Ishikawa (cell line): ENCODE results near the gene KLF13.

Source experiments
- CEBPB ChIP-seq: IDR thresholded peaks from 2 replicates; pipeline ENCODE4 v1.6.1; 2012
- CREB1 ChIP-seq: IDR thresholded peaks from 2 replicates; pipeline ENCODE4 v1.6.1; 2012; ENCODE audit warnings: low read depth
- EGR1 ChIP-seq: IDR thresholded peaks from 2 replicates; pipeline ENCODE4 v1.6.1; 2012
- EP300 ChIP-seq: IDR thresholded peaks from 2 replicates; pipeline ENCODE4 v1.6.1; 2012; ENCODE audit warnings: borderline replicate concordance
- FOXM1 ChIP-seq: IDR thresholded peaks from 2 replicates; pipeline ENCODE4 v1.6.1; 2012; ENCODE audit warnings: low read depth, borderline replicate concordance
- NFIC ChIP-seq: IDR thresholded peaks from 2 replicates; pipeline ENCODE4 v1.6.1; 2012
- RAD21 ChIP-seq: IDR thresholded peaks from 2 replicates; pipeline ENCODE4 v1.6.1; 2012; ENCODE audit warnings: low read depth
- TAF1 ChIP-seq: IDR thresholded peaks from 2 replicates; pipeline ENCODE4 v1.6.1; 2012; ENCODE audit warnings: low read depth, mild to moderate bottlenecking
- TCF12 ChIP-seq: IDR thresholded peaks from 2 replicates; pipeline ENCODE4 v1.6.1; 2012; ENCODE audit warnings: low read depth
- TEAD4 ChIP-seq: IDR thresholded peaks from 2 replicates; pipeline ENCODE4 v1.6.1; 2012
- YY1 ChIP-seq: IDR thresholded peaks from 2 replicates; pipeline ENCODE4 v1.6.1; 2012; ENCODE audit warnings: low read depth
- ZBTB7A ChIP-seq: IDR thresholded peaks from 2 replicates; pipeline ENCODE4 v1.6.1; 2012; ENCODE audit warnings: low read depth
- TF ChIP-seq, protein P1 (sequence below): IDR thresholded peaks from 2 replicates; pipeline ENCODE4 v1.6.1; 2012
- TF ChIP-seq, protein P2 (sequence below): IDR thresholded peaks from 2 replicates; pipeline ENCODE4 v1.6.1; 2012; ENCODE audit warnings: low read depth, mild to moderate bottlenecking
- TF ChIP-seq, protein P3 (sequence below): IDR thresholded peaks from 2 replicates; pipeline ENCODE4 v1.6.1; 2012

The KLF13 gene

DNA sequence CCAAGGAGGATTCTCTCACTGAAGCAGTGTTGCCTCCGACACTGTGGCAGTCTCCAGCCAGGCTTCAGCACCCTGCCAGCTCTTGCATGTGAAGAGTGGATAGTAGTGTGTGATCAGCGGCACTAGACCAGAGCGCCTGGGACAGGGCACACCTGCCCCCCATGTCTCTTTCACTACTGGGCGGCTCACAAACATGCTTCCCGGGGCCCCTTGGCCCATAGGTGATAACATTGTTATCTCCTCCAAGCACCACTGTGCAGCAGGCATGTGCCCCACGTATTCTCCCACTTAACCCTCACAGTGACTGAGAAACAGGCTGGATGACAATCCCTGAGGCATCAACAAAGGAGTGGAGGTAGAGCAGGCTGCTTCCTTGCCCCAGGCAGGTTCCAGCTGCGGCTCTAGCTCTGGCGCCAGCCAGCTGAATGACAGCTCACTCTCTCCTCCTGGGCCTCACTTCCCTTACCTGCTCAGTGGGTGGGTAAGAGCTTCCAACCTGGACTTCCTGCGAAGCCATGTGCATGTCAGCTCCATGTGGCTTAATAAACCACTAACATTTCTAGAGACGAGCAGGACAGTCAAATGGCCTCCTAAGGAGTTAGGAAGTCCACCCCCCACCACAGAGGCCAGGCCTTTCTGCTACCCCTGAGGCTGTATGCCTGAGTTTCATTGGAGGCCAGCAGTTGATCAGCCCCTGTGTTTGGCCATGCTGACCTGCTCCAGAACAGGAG, 37.8 kb downstream of the KLF13 start:
- no peak for TF ChIP-seq TCF12
- TF ChIP-seq CREB1: no peak
- no peak for TF ChIP-seq ZBTB7A
- no peak for TF ChIP-seq RAD21
- no peak for TF ChIP-seq YY1
- TF ChIP-seq, protein P1, sequence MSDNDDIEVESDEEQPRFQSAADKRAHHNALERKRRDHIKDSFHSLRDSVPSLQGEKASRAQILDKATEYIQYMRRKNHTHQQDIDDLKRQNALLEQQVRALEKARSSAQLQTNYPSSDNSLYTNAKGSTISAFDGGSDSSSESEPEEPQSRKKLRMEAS: no peak
- TF ChIP-seq NFIC: no peak
- no peak for TF ChIP-seq TAF1
- TF ChIP-seq, protein P2, sequence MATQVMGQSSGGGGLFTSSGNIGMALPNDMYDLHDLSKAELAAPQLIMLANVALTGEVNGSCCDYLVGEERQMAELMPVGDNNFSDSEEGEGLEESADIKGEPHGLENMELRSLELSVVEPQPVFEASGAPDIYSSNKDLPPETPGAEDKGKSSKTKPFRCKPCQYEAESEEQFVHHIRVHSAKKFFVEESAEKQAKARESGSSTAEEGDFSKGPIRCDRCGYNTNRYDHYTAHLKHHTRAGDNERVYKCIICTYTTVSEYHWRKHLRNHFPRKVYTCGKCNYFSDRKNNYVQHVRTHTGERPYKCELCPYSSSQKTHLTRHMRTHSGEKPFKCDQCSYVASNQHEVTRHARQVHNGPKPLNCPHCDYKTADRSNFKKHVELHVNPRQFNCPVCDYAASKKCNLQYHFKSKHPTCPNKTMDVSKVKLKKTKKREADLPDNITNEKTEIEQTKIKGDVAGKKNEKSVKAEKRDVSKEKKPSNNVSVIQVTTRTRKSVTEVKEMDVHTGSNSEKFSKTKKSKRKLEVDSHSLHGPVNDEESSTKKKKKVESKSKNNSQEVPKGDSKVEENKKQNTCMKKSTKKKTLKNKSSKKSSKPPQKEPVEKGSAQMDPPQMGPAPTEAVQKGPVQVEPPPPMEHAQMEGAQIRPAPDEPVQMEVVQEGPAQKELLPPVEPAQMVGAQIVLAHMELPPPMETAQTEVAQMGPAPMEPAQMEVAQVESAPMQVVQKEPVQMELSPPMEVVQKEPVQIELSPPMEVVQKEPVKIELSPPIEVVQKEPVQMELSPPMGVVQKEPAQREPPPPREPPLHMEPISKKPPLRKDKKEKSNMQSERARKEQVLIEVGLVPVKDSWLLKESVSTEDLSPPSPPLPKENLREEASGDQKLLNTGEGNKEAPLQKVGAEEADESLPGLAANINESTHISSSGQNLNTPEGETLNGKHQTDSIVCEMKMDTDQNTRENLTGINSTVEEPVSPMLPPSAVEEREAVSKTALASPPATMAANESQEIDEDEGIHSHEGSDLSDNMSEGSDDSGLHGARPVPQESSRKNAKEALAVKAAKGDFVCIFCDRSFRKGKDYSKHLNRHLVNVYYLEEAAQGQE: no peak
- TF ChIP-seq EGR1: no peak
- no peak for TF ChIP-seq FOXM1
- TF ChIP-seq CEBPB: no peak
- no peak for TF ChIP-seq TEAD4
- TF ChIP-seq EP300: no peak
- TF ChIP-seq, protein P3, sequence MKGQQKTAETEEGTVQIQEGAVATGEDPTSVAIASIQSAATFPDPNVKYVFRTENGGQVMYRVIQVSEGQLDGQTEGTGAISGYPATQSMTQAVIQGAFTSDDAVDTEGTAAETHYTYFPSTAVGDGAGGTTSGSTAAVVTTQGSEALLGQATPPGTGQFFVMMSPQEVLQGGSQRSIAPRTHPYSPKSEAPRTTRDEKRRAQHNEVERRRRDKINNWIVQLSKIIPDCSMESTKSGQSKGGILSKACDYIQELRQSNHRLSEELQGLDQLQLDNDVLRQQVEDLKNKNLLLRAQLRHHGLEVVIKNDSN: no peak

DNA sequence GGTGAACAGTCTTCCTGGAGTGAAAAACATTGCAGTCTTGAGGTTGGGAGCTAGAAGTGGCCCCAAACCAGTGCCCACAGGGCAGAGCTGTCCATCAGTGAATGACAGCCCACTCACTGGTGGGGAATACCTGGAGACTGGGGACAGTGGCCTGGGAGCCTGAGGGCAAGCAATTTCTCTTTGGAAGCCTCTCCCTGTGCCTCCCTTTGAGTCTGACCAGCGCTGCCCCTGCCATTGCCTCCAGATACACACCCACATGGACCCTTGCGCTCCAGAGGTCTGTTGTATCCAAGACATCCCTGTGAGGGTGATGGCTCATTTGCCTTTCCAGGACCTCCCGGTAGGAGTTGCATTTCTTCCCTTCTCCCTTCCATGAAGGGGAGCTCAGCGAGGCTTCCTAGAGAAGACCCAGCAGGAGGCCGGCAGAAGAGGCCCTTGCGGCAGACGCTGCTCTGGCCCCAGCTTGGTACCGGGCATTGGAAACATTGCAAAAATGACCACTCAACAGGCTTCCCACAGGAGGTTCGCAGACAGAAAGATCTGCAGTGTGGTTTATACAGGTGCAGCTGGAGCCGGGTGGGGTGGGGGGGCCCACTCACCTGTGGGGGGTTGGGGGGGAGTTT, 38.5 kb downstream of the KLF13 start:
- no peak for TF ChIP-seq FOXM1
- TF ChIP-seq NFIC: no peak
- no peak for TF ChIP-seq CEBPB
- TF ChIP-seq, protein P2: no peak
- no peak for TF ChIP-seq TAF1
- no peak for TF ChIP-seq EP300
- TF ChIP-seq EGR1: no peak
- no peak for TF ChIP-seq ZBTB7A
- TF ChIP-seq TCF12: no peak
- no peak for TF ChIP-seq RAD21
- TF ChIP-seq, protein P1: no peak
- no peak for TF ChIP-seq CREB1

DNA sequence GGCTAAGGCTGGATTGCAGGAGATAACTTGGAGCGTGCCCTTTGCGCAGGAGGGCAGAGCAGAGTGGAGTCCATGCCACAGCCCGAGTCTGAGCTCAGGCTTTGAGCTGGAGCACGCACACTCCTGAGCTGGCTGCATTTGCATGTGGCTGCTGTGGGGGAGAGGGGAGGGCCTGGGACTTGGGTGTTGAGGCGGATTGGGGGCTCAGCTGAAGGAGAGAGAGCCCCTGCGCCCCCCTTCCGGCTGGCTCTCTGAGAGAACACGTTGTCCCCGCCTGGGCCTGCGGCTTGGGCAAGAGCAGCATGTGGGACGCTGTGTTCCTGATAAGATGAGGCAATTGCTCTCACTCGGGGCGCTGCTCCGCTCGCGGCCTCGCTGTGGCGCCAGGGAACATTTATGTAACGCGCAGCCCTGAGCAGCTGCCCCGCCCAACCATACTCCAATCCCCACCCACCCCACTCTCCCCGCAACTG, 39.1 kb downstream of the KLF13 start:
- TF ChIP-seq EP300 (no peak), TAF1 (no peak), TCF12 (no peak), FOXM1 (no peak), CREB1 (no peak), CEBPB (no peak)
- TF ChIP-seq, protein P3: no peak
- TF ChIP-seq, protein P2: no peak
- TF ChIP-seq, protein P1: no peak
